ENCODE data around the gene FEN1.

GRCh38 chr11:61749591-61750217, 43.0 kb upstream of the FEN1 start:
- TF ChIP-seq CTCF (IDR thresholded peaks at IDR 0.05; ENCODE audit: control extremely low read depth in 1 of 3, insufficient read depth in 1 of 3, low read depth in 1 of 3, low read length in 3 of 3), result no peak
- no peak for TF ChIP-seq CHD7 (IDR thresholded peaks at IDR 0.05; ENCODE audit: insufficient replicate concordance, low read length)
- no peak for TF ChIP-seq POLR2A (IDR thresholded peaks at IDR 0.05; ENCODE audit: control extremely low read depth in 1 of 2, low read depth in 2 of 2, low read length in 2 of 2)
